Occipital lobe (tissue), 2 donors: ENCODE measurements around the gene FBXL13. TPM values are rescaled to one million over a fixed set of nuclear protein-coding genes. Genes with fewer than 3 reads are reported as not detected.
"Not testable (repeated sequence)": the region's sequence is repeated elsewhere in the genome, so short reads cannot be mapped to it uniquely, and the experiment has no call there.

Experiments
- DNase-seq: peaks from one replicate; lab custom pipeline; 2025; lab: John Stamatoyannopoulos, UW
- total RNA-seq: library from RNA; depleted of rRNA; stranded (reverse); fragments of >200 nt; gene quantifications from one replicate; pipeline ENCODE4 v1.2.3, GENCODE V29; 2014

Gene FBXL13
- total RNA-seq, 1 donor from 2014 or later, result 5.0 TPM

DNA sequence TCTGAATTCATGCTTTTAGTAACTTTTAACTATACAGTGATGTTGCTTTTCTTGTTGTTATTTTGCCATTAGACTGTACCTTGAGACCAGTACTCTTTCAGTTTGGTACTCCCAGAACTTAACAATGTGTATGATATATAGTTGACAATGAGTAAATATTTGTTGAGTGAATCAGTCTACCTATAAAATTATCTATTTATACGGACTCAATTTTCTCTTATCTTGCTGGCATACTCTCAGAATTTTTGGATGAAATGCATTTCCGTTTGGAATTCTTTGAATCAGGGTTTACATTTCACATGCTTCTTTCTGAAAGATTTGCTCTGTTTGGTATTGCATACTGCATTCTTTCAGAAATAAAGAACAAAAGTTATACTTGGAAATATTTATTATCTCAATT is 209.6 kb downstream of the FBXL13 start:
- no peak for DNase-seq

GRCh38 chr7:102860351-102860811 is 214.2 kb downstream of the FBXL13 start:
- no peak for DNase-seq

DNA sequence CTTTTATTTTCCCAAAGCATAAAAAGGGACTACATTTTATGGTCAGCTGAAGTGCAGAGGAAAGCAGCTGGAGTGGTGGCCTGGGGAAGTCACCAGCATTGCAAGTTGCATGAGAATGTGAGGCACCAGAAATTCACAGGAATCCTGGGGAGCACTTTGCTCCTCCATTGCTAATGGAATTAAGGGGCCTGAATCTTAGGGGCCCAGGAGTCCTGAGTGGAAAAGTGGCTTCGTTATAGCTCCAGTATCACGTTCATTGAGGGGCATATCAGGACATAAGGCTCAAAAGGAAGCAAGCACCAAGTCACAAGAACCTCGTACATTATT is 214.8 kb downstream of the FBXL13 start:
- DNase-seq, result no peak

DNA sequence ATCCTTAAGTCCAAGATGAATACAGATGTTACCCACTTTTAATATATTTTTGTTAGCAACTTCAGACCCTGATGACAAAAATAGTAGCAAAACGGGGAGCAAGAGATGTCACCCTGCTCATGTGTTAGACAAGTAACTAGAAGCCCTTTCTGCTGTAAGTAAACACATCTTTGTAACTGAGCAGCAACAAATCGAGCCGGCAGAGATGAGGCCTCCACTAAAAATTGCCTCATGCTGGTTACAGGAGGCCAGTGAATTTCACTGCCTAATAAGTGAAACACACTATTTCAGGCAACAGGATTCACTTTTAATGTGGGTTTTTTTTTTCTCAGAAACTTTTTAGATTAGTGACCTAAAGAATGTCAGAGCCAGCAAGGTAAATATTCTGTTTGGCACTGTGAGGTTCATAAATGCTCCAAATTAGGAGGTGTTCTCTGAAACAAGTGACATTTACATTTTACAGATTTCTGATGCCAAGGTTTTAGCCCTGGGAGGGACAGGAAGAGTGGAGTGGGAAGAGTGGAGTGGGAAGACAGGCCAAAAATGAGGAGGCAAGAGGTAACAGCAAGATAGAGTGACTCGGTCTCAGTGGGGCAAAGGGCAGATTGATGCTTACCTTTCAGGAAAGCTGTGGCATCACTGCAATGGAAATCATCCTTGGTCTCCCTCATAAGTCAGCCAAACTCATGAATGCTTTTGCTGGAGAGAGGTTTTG is 215.4 kb downstream of the FBXL13 start:
- no peak for DNase-seq

- no peak for DNase-seq
Measured at GRCh38 chr7:102856036-102856435, 218.6 kb downstream of the FBXL13 start.

GRCh38 chr7:102849538-102849937 is 225.1 kb downstream of the FBXL13 start:
- DNase-seq, result no peak

- no peak for DNase-seq
Measured at GRCh38 chr7:102849079-102849478, 225.5 kb downstream of the FBXL13 start.

DNA sequence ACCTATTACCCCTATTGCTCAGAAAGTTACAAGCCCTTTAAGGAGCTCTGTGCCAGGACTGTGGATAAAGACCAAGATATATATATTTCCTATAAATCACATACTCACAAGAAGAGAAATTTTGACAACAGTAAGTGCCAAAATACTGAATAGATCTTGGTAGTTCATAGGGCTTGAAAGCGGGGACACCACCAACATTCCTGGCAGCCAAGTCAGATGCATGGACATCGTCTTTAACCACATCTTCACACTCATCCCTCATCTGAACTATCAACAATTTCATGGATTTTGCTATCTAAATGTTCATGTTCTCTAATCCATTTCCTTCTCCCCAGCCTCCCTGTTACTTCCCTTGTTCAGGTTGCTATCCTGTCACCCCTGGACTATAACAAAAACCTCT is 229.2 kb downstream of the FBXL13 start:
- DNase-seq, result no peak

GRCh38 chr7:102843850-102844249 is 230.7 kb downstream of the FBXL13 start:
- no peak for DNase-seq

GRCh38 chr7:102842284-102842683 is 232.3 kb downstream of the FBXL13 start:
- DNase-seq, result no peak

DNA sequence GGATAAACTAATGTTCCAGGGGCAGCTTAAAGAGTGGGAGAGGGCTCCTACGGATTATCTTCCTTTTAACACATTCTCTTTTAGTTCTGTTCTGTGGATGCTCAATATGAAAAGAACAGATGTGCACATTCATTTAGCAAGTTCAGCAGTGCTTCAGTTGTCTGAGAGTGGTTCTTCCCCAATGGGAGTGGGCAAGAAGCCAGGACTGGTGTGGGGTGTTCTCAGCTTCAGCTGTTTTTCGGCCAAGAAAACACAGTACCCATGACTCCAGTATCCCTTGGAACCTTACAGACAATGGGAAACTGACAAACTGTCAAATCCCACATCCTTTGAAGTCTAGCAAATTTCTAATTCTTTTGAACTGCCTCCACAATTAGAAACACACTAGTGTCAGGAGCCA is 233.3 kb downstream of the FBXL13 start:
- DNase-seq, result no peak

DNA sequence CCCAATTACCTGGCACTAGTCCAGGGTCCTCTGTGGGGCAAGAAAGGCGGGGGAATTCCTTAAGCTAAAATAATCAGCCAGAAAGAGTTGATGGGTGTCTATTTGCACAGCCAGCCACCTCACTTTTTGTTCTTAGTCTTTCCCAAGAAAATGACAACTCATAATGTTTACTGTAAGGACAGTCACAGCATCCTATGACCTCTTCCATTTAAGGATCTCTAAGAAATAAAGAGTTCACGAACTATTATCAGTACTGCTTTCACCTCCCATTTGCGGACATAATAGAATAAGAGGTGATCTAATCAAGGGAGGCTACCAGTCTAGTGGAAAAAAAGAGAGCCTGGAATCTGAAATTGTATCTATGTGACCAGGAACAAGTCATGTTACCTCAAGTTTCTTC is 234.2 kb downstream of the FBXL13 start:
- no peak for DNase-seq

DNA sequence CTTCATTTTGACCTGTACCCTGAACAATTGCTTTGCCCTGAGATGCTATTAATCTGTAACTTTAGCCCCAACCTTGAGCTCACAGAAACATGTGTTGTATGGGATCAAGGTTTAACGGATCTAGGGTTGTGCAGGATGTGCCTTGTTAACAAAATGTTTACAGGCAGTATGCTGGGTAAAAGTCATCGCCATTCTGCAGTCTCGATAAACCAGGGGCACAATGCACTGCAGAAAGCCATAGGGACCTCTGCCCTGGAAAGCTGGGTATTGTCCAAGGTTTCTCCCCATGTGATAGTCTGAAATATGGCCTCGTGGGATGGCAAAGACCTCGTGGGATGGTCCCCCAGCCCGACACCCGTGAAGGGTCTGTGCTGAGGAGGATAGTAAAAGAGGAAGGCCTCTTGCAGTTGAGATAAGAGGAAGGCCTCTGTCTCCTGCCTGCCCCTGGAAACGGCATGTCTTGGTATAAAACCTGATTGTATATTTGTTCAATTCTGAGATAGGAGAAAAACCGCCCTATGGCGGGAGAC is 236.0 kb downstream of the FBXL13 start:
- not testable (repeated sequence) for DNase-seq

GRCh38 chr7:102837802-102838201 is 236.8 kb downstream of the FBXL13 start:
- DNase-seq, result no peak

- no peak for DNase-seq
Measured at GRCh38 chr7:102836977-102837376, 237.6 kb downstream of the FBXL13 start.

GRCh38 chr7:102836191-102836919 is 238.2 kb downstream of the FBXL13 start:
- no peak for DNase-seq

GRCh38 chr7:102834999-102835398 is 239.6 kb downstream of the FBXL13 start:
- DNase-seq, result no peak

DNA sequence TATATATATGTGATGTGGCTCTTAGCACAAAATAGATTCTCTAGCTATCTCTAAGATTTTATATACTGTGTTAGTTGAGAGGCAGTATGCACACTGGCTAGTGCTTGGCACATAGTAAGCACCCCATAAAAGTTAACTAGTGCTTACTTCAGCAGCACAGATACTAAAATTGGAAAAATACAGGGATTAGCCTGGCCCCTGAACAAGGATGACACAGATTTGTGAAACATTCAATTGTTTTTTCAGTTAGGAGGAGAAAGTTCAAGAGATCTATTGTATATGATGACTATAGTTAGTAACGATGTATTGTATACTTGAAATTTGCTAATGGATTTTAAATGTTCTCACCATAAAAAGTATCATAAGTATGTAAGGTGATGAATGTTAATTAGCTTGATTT is 240.1 kb downstream of the FBXL13 start:
- no peak for DNase-seq

DNA sequence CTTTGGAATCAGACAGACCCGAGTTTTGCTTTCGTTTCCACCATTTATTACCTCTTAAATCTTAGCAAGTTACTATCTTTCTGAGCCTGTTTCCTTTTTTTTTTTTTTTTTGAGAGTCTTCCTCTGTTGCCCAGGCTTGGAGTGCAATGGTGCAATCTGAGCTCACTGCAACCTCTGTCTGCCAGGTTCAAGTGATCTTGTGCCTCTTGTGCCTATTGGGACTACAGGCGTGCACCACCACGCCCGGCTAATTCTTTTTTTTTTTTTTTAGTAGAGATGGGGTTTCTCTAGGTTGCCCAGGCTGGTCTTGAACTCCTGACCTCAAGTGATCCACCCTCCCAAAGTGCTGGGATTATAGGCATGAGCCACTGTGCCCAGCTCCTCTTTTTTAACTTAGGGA is 241.3 kb downstream of the FBXL13 start:
- DNase-seq, result no peak

- DNase-seq, result no peak
Measured at GRCh38 chr7:102832674-102833073, 241.9 kb downstream of the FBXL13 start.

DNA sequence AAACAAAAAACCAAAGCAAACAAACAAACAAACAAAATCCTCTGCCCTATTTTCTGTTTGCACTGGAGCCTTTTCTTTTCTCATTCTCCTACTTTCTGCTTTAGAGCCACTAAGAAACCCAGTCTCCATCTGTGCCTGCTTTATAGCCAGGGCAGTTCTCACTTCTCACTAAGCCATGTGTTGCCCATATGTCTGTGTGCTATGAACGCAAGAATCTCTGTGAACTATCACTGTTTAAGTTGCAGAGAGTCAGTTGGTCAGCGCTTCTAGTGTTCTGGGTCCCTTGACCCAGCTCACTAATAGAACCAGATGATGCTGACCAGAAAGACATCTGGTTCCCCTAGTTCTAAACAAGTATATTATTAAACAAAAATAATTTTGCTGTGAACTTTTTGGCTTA is 244.4 kb downstream of the FBXL13 start:
- DNase-seq, result no peak

GRCh38 chr7:102829075-102829474 is 245.5 kb downstream of the FBXL13 start:
- no peak for DNase-seq

- no peak for DNase-seq
Measured at GRCh38 chr7:102828286-102828685, 246.3 kb downstream of the FBXL13 start.
